HCT116 (cell line): ENCODE results near the gene ADA. TPM values are rescaled to one million over a fixed set of nuclear protein-coding genes. Genes with fewer than 3 reads are reported as not detected.

Experiments
- ATAC-seq: fragments of 200-7000 bp; cut with Tn5 transposase; 2 replicates; pipeline ENCODE4 v1.9.1; 2020; ENCODE audit warnings: mild to moderate bottlenecking, moderate library complexity
- BruUV-seq: library from RNA; stranded (reverse); fragments of 400-500 nt; replicated peaks from 2 replicates; lab custom pipeline; 2021; lab: Mats Ljungman, UMichigan
- CTCF ChIA-PET: fragments of 300-600 bp; sonication (Branson Sonifier 250); formaldehyde crosslinking; loops from one replicate; lab custom pipeline; 2021; ENCODE audit warnings: antibody characterized with exemption; lab: Charles Lee
- POLR2A ChIA-PET: fragments of 300-600, 350-600 bp; sonication (Branson Sonifier 250); formaldehyde crosslinking; loops from one replicate; lab custom pipeline; 2021; ENCODE audit warnings: antibody characterized with exemption; lab: Charles Lee
- RAD21 ChIA-PET, 2 experiments: fragments of 300-600 bp; sonication (Branson Sonifier 250); formaldehyde crosslinking; loops; one replicate each; lab custom pipeline; 2023; ENCODE audit warnings: low total read pairs in 2 of 2; ENCODE audit not compliant: uncharacterized antibody in 2 of 2, unreplicated experiment in 2 of 2, low non-redundant PET in 1 of 2; lab: Charles Lee
- DNase-seq: peaks from one replicate; pipeline ENCODE4 v3.0.0-alpha.2; 2010; ENCODE audit warnings: low read depth, low spot score
- H2AFZ ChIP-seq: fragments of 200-600 bp; shearing (Covaris generic), sonication (generic); 2 replicates; pipeline ENCODE4 v1.6.1; 2017; ENCODE audit warnings: low read depth, mixed run types, mixed read lengths, antibody characterized with exemption, low read length; ENCODE audit not compliant: poor library complexity, severe bottlenecking
- H3K27ac ChIP-seq: 2 replicates; pipeline ENCODE4 v1.5.1; 2012; ENCODE audit warnings: low read depth, low read length
- H3K27me3 ChIP-seq: fragments of 200-600 bp; sonication (generic); 2 replicates; pipeline ENCODE4 v1.6.1; 2016; ENCODE audit warnings: mixed run types, low read length, mixed read lengths; ENCODE audit not compliant: insufficient read depth
- H3K36me3 ChIP-seq, 2 experiments: fragments of 200-500 bp in 1 of 2; fragments of 200-600 bp in 1 of 2; sonication (Bioruptor generic) in 1 of 2; sonication (generic) in 1 of 2; 2 replicates each; pipeline versions ENCODE4 v1.5.1 to v1.6.1; 2014 to 2016; ENCODE audit warnings: low read length in 2 of 2, inconsistent platforms in 1 of 2, mixed read lengths in 1 of 2, mixed run types in 1 of 2; ENCODE audit not compliant: insufficient read depth in 2 of 2, control insufficient read depth in 1 of 2
- H3K4me1 ChIP-seq, 2 experiments: fragments of 200-600 bp in 1 of 2; sonication (generic) in 1 of 2; 2 replicates each; pipeline versions ENCODE4 v1.5.1 to v1.6.1; 2012 to 2017; ENCODE audit warnings: low read length in 2 of 2, inconsistent platforms in 1 of 2, mild to moderate bottlenecking in 1 of 2, mixed read lengths in 1 of 2, mixed run types in 1 of 2, moderate library complexity in 1 of 2; ENCODE audit not compliant: insufficient read depth in 2 of 2, control insufficient read depth in 1 of 2
- H3K4me2 ChIP-seq: fragments of 200-600 bp; sonication (generic); 2 replicates; pipeline ENCODE4 v1.6.1; 2017; ENCODE audit warnings: mixed run types, low read length, mixed read lengths
- H3K4me3 ChIP-seq, 2 experiments: fragments of 200-600 bp in 1 of 2; sonication (generic) in 1 of 2; replicated peaks in 1 of 2; 2 replicates each; pipeline ENCODE4 v1.5.1; 2011 to 2016; ENCODE audit warnings: low read length in 2 of 2, control low read depth in 1 of 2, low read depth in 1 of 2, mild to moderate bottlenecking in 1 of 2, mixed read lengths in 1 of 2, mixed run types in 1 of 2
- H3K79me2 ChIP-seq: fragments of 200-600 bp; sonication (generic); 2 replicates; pipeline ENCODE4 v1.6.1; 2017; ENCODE audit warnings: mild to moderate bottlenecking, mixed run types, low read length, moderate library complexity, mixed read lengths; ENCODE audit not compliant: insufficient read depth
- H3K9ac ChIP-seq: fragments of 200-600 bp; sonication (generic); 2 replicates; pipeline ENCODE4 v1.6.1; 2016; ENCODE audit warnings: low read length, mixed read lengths
- H3K9me2 ChIP-seq: fragments of 200-600 bp; sonication (generic), shearing (Covaris generic); 2 replicates; pipeline ENCODE4 v1.6.1; 2017; ENCODE audit warnings: mixed run types, mild to moderate bottlenecking, moderate library complexity; ENCODE audit not compliant: insufficient read depth
- H3K9me3 ChIP-seq, 2 experiments: fragments of 200-500 bp in 1 of 2; fragments of 200-600 bp in 1 of 2; sonication (Bioruptor generic) in 1 of 2; sonication (generic) in 1 of 2; 2 replicates each; pipeline ENCODE4 v1.6.1; 2014 to 2017; ENCODE audit warnings: low read length in 2 of 2, mixed read lengths in 2 of 2, inconsistent platforms in 1 of 2, low read depth in 1 of 2, mild to moderate bottlenecking in 1 of 2, mixed run types in 1 of 2, moderate library complexity in 1 of 2; ENCODE audit not compliant: control insufficient read depth in 1 of 2, insufficient read depth in 1 of 2
- H4K20me1 ChIP-seq: fragments of 200-600 bp; sonication (generic), shearing (Covaris generic); 2 replicates; pipeline ENCODE4 v1.6.1; 2017; ENCODE audit warnings: mixed run types, mild to moderate bottlenecking, moderate library complexity; ENCODE audit not compliant: insufficient read depth
- CTCF ChIP-seq, 3 experiments: fragments of 200-600 bp in 1 of 3; sonication (generic) in 1 of 3; IDR thresholded peaks in 2 of 3; conservative IDR thresholded peaks in 1 of 3; 2 replicates each; pipeline ENCODE4 v1.5.1; 2012 to 2017; ENCODE audit warnings: low read depth in 2 of 3, low read length in 2 of 3, antibody characterized with exemption in 1 of 3, borderline replicate concordance in 1 of 3, control low read depth in 1 of 3, mild to moderate bottlenecking in 1 of 3, mixed read lengths in 1 of 3, mixed run types in 1 of 3, moderate library complexity in 1 of 3; ENCODE audit not compliant: insufficient read depth in 1 of 3
- EZH2phosphoT487 ChIP-seq: fragments of 200-600 bp; IDR thresholded peaks from 2 replicates; pipeline ENCODE4 v1.6.1; 2018; ENCODE audit warnings: antibody characterized with exemption, borderline replicate concordance
- POLR2AphosphoS5 ChIP-seq: IDR thresholded peaks from 2 replicates; pipeline ENCODE4 v1.6.1; 2011; ENCODE audit warnings: mild to moderate bottlenecking, low read depth, low read length, moderate library complexity
- ZBTB33 ChIP-seq: IDR thresholded peaks from 2 replicates; pipeline ENCODE4 v1.6.1; 2011; ENCODE audit warnings: mild to moderate bottlenecking, low read length, moderate library complexity; ENCODE audit not compliant: insufficient replicate concordance; ENCODE audit errors: extremely low read depth
- intact Hi-C: fragments of 100-400 bp; cut with micrococcal nuclease; formaldehyde crosslinking; loops from 2 replicates; pipeline ENCODE4 v1.10.0; 2022
- total RNA-seq: library from RNA; stranded (reverse); gene quantifications from one replicate; pipeline ENCODE4 v1.2.1, GENCODE V29; 2021; ENCODE audit not compliant: unreplicated experiment

Gene ADA
- total RNA-seq, 1 experiment from 2014 or later, result 25.9 TPM

- Histone ChIP-seq H3K4me3 (no peak overlapping the region), H3K9me2 (no peaks in the 10 kb centered on the region), H3K36me3 (no peaks in the 10 kb centered on the region), H3K4me2 (no peak overlapping the region), H3K27me3 (no peaks in the 10 kb centered on the region), H4K20me1 (no peaks in the 10 kb centered on the region), H3K4me1 (peaks cover 0 to 3% of the 10 kb centered on the region in 2 experiments; a peak in 1 of 4 replicates), H3K27ac (no peak overlapping the region), H3K79me2 (no peaks in the 10 kb centered on the region), H3K9ac (no peak overlapping the region), H3K9me3 (no peaks in the 10 kb centered on the region), H2AFZ (no peak overlapping the region)
- ChIA-PET RAD21 (no interaction called here), CTCF (no interaction called here), POLR2A (no interaction called here)
- TF ChIP-seq ZBTB33 (no peak), CTCF (IDR thresholded peaks at IDR 0.05 in 2 of 3, conservative IDR thresholded peaks at IDR 0.05 in 1 of 3; ENCODE audit: borderline replicate concordance in 1 of 3, insufficient read depth in 1 of 3, low read depth in 2 of 3, low read length in 2 of 3) (no peak), EZH2phosphoT487 (no peak), POLR2AphosphoS5 (no peak)
- ATAC-seq (no peak), DNase-seq (no peak)
- intact Hi-C loops, result no loop called here
- no TSS peak for BruUV-seq
Measured at GRCh38 chr20:44600758-44601201, 50.7 kb downstream of the ADA start.
